GM18505 (cell line): ENCODE measurements around the gene SYNC.

Source experiments
- ATAC-seq: cut with Tn5 transposase; IDR thresholded peaks from one replicate; pipeline ENCODE4 v1.9.1; 2021; ENCODE audit not compliant: unreplicated experiment
- POLR2A ChIP-seq: IDR thresholded peaks from 4 replicates; pipeline ENCODE4 v1.6.1; 2011; ENCODE audit warnings: borderline replicate concordance; ENCODE audit not compliant: insufficient read depth, insufficient read length; ENCODE audit errors: extremely low read depth

Gene SYNC

DNA sequence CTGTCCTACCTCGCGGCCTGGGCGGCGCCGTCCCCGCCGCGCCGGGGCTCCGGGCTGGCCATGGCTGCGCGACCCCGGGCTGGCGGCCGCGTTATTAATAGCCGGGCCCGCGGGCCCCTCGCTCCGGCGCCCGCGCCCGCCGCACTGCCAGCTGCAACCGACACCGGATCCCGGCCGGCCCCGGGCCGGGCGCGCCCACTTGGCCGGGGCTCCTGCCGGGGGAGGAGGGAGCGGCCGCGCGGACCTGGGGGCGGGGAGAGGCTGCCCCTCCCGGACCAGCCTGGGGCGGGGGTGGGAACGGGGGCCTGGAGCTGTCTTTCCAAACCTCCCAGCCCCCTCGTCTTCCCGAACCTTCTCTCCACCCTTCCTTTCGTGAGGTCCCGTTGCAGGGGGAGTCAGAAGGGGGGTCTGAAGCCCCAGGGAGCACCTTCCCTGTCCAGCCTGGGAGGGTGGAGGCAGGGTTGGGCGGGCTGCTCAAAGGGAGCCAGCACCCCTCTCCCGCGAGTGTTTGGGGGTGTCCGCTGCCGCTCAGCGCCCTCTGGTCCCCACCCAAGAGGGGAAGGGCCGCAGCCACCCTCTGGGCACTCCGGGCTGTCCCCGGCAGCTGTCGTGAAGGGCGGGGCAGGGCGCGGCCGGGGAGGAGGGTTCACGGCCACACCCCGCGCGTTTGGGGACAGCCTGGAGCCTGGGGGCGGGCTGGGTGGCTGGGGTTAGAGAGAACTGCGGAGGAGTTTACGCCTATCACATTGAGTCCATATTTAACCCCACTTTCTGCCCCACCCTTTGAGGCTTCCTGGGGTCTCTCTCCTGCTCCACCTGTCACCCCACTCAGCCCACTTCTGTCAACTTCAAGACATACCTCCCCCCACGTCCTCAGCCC lies at the start of gene SYNC:
TSS of gene SYNC (minus strand) at position 172 of the 880 bp plus-strand sequence. CDS start at position 62, 110 bp downstream.
- no peak for TF ChIP-seq POLR2A
- ATAC-seq, result no peak

DNA sequence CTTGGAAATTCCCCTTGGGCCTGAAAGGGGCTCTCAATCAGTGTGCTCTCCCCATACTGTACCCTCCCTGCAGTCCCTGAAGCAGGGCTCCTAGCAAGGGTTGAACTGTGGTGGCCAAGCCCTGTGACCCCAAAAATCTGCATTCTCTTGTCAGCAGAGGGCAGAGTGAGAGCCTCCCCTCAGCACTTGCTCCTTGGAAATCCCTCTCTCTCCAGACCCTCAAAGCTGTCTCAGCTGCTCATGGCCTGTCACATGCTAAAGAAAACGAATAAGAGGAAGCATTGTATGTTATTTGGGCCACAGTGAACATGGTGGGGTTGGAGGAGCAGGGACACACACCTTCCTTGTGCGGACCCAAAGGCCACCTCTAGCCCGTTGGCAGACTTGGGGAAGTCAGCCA lies 47.2 kb upstream of the SYNC start:
- TF ChIP-seq POLR2A, result no peak
- no peak for ATAC-seq

DNA sequence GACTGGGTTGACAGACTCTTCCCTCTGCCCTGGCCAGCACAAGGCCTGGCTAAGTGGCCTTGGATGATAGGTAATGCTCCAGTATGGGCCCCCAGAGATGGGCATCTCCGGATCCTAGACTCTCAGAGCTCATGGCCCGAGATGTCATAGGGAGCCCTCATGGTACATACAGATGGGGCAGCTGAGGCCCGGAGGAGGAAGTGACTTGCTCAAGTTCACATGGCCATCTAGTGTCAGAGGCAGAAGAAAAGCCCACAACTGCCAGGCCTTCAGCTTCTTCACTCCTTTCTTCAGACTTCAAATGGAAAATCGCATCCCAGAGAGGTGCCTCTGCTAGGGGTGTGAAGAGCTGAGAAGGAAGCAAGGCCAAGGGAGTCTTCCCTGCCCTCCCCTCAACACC lies 46.8 kb upstream of the SYNC start:
- TF ChIP-seq POLR2A, result no peak
- ATAC-seq, result no peak

DNA sequence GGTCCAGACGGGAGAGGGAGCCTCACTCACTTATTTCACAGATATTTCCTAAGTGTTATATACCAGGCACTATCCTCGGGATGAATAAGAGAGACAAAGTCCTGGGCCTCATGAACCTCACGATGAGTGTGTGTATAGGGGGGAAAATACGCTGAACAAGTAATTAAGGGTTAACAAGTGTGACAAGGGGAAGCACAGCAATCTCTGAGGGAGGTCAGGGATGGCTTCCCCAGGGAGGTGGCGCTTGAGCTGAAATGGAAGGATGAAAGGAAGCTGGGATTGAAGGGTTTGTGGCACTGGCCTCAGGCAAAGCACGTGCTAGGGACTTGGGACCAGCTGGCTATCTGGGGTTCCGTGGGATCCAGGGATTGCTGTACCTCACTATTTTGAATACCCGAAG lies 46.4 kb upstream of the SYNC start:
- TF ChIP-seq POLR2A, result no peak
- no peak for ATAC-seq

DNA sequence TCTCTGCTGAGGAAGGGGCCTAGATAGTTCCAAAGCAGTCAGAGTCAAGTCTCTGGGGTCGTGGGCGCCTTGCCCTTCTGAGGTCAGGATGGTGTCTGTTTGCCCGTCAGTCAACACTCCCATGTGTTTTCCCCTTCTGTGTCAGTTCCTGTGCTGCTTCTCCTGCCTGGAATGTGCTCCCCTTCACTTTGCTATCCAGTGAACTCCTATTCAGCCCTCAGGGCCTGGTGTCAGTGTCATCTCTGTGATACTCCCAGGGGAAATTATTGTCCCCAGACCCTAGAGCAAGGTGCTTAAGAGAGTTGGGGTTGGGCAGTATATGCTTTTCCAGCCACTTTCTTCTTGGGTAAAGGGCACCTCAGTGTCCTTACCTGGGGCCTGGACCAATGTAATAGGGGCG lies 45.8 kb upstream of the SYNC start:
- ATAC-seq, result no peak
- no peak for TF ChIP-seq POLR2A

DNA sequence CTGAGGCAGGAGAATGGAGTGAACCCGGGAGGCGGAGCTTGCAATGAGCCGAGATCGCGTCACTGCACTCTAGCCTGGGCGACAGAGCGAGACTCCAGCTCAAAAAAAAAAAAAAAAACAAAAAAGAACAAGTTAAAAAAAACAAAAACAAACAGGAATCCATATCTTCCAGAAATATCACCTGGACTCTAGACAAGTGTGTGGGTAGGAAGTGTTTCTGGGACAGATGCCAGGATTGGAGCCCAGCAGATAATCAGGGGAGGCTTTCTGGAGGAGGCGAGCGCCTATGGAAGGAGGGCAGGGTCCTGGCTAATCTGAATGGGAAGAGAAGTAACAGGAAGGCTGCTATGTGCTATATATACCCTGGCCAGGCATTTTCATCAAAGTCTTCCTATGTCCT lies 43.6 kb upstream of the SYNC start:
- TF ChIP-seq POLR2A, result no peak
- no peak for ATAC-seq

DNA sequence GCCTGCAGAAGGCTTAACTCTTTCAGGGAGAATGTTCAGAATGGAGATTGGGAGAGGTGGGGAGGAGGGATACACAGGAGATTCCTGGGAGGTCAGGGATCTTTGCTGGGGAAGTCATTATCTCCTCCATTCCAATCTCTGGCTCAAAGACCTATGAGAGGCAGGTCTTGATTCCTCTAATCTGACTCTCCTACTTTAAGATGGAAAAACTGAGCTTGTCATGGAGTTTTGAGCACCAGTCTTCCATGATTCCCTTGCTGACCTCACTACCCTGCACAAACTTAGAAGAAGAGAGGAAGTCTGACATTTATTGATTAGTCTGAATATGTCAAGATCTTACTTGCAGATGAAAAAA lies 41.5 kb upstream of the SYNC start:
- no peak for ATAC-seq
- no peak for TF ChIP-seq POLR2A

DNA sequence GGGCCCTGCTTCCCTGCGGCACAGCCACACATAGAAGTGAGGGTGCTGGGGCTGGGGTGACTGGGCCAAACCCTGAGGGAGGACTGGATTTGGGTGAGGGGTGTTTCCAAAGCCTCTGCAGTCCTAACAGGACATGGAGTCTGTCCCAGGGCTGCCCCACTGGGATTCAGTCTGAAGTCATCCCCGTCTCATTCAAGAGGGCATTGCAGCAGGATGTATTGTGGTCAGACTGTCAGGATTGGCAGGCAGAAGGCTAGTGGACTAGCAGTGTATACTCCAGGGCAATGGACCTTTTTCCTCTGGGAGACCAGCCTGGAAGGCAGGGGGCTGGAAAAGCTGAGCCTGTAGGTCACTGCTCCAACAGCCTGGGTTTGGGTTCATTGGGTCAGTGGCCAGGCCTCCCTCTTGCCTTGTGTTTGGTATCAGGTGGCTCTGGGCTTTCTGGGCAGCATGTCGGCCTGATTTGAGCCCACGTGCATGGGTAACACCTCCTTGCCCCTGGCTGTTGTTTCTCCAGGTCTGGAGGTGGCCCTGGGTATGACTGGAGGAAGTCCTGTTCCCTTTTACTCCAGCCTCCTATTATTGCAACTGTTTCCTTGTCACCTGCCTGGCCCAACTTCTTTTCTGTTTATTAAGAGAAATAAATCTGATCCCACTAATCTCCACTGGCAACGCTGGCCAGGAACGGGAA lies 41.0 kb upstream of the SYNC start:
- no peak for TF ChIP-seq POLR2A

DNA sequence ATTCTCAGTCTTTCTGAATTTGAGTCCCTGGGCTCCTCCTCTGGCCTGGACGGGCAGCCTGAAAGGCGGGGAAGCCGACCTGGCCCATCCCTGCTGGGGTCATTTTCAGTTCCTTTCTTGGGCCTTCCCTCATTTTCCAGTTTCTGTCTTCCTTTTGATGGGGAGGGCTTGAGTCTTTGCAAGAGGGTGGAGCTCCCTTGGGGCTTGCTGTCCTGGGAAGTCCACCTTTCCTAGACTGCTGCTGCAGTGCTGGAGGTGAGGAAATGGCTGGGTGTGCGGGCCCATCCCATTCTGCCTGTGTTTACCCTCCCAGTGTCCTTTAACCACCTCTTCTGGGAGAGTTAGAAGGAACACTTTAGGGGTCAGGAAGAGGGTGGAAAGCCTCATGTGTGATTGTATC lies 40.4 kb upstream of the SYNC start:
- ATAC-seq, result no peak
- TF ChIP-seq POLR2A, result no peak

More for the DNA sequence above, 41.0 kb upstream of the SYNC start:
- ATAC-seq, result no peak

DNA sequence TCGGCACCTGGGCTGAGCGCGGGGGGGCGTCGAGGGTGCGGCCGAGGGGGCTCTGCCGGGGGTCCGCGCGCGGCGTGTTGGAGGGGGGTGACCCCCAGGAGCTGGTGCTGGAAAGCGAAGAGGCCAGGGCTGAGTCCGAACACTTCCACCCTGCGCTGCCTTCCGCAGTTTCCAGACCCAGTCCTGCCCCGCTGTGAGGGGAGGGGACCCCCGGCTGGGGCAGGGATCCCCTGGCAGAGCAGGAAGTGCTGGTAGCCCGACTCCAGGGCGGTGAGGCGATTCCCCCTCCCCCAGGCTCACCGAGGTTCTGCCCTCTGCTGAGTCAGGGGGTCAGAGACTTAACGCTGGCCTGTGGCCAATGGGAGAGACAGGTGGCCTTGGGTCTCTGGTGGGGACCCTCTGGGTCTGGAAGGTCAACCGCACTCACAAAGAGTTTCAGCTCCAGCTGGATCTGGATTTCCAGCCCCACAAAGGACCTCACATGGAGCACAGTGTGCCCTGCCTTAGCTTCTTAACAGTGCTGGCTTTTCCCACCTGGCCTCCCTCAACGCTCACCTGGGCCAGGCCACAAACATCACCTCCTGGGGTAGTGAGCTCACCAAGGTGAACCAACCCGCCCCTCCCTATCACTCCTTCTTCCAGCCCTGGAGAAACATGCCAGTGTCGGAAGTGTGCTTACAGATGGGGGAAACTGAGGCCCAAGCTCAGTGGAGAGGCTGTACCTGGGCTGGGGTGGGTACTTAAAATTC lies 39.8 kb upstream of the SYNC start:
- ATAC-seq, result no peak
- TF ChIP-seq POLR2A, result no peak

DNA sequence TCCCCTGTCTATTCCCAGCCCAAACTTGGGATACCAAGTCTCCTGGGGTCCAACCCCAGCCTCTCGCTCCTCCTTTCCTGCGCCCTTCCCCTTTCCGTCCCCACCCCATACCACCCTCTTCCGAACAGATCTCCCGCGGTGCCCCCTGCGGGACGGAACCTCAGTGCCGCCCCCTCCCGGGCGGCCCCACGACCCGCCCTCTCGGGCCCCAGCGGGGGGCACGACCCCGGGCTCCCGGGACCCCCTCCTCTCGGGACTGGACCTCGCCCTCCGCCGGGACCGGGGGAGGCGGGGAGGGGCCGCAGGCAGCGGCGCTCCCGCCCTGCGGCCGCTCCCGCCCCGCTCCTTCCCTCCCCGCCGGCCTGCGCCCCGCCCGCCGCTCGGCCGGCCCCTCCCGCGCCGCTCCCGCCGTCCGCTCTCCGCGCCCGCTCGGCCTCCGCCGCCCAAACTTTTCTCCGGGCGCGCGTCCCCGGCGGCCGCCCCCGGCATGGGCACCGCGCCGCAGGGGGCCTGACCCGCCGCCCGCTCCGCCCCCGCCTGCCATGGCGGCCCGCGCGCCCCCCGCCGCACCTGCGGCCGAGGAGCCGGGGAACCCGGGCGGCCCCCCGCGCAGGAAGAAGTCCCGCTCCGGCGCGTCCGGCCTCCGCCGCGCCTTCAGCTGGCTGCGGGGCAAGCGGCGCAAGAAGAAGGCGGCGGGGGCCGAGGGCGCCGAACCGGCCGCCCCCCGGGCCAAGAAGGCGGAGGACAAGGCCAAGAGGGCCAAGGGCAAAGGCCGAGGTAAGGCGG lies 39.0 kb upstream of the SYNC start:
- no peak for ATAC-seq
- TF ChIP-seq POLR2A, result no peak

DNA sequence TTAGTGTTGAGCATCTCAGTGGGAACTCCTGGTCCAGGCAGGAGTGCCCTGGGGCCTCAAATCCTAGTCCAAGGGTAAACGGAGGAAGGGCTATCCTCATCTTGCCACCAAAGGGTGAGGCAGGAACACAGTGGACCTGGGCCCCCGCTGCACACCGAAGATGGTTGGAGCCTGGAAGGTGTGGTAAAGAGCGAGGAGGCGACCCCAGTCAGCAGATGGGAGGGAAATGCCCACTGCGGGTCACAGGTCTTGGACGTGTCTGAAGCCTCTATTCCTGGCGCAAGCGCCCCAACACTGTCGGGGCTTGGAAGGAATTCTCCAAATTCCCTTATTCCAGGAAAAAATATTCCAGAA lies 38.5 kb upstream of the SYNC start:
- no peak for TF ChIP-seq POLR2A
- no peak for ATAC-seq

DNA sequence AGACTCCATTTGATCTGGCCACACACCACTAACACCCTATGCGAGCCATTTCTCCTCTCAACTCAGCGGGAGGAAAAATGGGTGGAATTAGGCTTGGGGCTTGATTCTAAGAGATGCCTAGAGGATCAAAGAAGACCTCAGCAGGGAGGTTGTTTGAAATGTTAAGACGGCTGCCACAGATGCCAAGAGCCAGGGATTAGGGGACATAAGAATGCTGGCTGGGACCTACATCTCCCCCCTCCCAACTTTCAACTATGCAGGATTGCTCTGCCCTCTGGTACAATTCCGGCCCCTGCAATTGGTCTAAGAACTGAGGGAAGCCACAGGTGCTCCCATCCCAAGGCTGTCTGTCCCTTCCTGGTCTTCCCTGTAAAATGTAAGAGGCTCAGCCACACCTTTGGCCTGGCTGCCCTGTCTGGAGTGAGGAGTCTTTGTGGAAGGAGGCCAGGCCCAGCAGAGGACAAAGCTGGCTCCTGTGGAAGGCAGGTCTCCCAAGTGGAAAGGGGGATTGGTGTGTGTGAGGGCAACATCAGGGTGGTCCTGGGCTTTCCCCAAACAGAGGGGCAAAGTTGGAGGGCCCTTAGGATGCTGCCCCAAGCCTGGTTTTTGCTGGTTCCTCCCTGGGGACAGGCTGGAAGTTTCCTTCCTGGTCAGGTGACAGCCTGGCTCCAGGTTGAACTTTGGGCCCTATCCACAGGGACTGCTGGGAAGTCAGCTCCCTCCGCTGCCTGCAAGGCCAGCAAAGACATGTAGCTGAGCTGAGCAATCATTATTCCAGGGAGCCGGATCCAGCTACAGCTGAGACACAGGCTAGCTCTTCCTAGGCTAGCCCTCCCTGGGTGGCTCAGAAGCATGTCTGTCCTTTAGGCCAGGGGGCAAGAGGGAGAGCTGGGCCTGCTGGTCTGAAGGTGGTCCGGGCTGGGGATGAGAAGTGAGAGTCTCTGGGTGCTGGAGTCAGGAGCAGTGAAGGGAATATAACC lies 34.5 kb upstream of the SYNC start:
- no peak for ATAC-seq
- TF ChIP-seq POLR2A, result no peak
